ENCODE data around the gene CASP10. TPM values are rescaled to one million over a fixed set of nuclear protein-coding genes. Genes with fewer than 3 reads are reported as not detected.
"Not testable (repeated sequence)": the region's sequence is repeated elsewhere in the genome, so short reads cannot be mapped to it uniquely, and the experiment has no call there.

CASP10 gene
- total RNA-seq = 10 to 100 TPM; 13.5 to 47.0 (median 15.3) TPM

- TF ChIP-seq CTCF (IDR thresholded peaks at IDR 0.05) = no peak
- DNase-seq (ENCODE audit: low spot score) (no peak), ATAC-seq (ENCODE audit: low FRiP score) (peak; percentile 79)
Measured at GRCh38 chr2:201182650-201183364, at the start of gene CASP10. Gene CASP10, plus strand, starts transcription at chr2:201183141. Its CDS starts 2,637 bp downstream, at chr2:201185778.

- ATAC-seq (ENCODE audit: low FRiP score) = no peak
- no peak for DNase-seq (ENCODE audit: low spot score)
- TF ChIP-seq CTCF (IDR thresholded peaks at IDR 0.05) = no peak
Measured at GRCh38 chr2:201135386-201135785, 47.6 kb upstream of the CASP10 start.

- DNase-seq (ENCODE audit: low spot score) (no peak), ATAC-seq (ENCODE audit: low FRiP score) (no peak)
- TF ChIP-seq CTCF (IDR thresholded peaks at IDR 0.05) = no peak
Measured at GRCh38 chr2:201136889-201137321, 46.0 kb upstream of the CASP10 start.

GRCh38 chr2:201137505-201138400 is 45.2 kb upstream of the CASP10 start:
- TF ChIP-seq CTCF (IDR thresholded peaks at IDR 0.05) = no peak
- no peak for ATAC-seq (ENCODE audit: low FRiP score)
- no peak for DNase-seq (ENCODE audit: low spot score)

GRCh38 chr2:201138401-201138970 is 44.5 kb upstream of the CASP10 start:
- TF ChIP-seq CTCF (IDR thresholded peaks at IDR 0.05) = no peak
- DNase-seq (ENCODE audit: low spot score) (no peak), ATAC-seq (ENCODE audit: low FRiP score) (no peak)

GRCh38 chr2:201138986-201139781 is 43.8 kb upstream of the CASP10 start:
- not testable (repeated sequence) for ATAC-seq (ENCODE audit: low FRiP score); DNase-seq (ENCODE audit: low spot score)
